Ishikawa (cell line): ENCODE data around the gene TNFAIP2.
A peak's percentile ranks its signal among the peaks of the same experiment; 100 is the strongest.

Experiments
- CEBPB ChIP-seq: IDR thresholded peaks from 2 replicates; pipeline ENCODE4 v1.6.1; 2012
- CREB1 ChIP-seq: IDR thresholded peaks from 2 replicates; pipeline ENCODE4 v1.6.1; 2012; ENCODE audit warnings: low read depth
- EGR1 ChIP-seq: IDR thresholded peaks from 2 replicates; pipeline ENCODE4 v1.6.1; 2012
- EP300 ChIP-seq: IDR thresholded peaks from 2 replicates; pipeline ENCODE4 v1.6.1; 2012; ENCODE audit warnings: borderline replicate concordance
- FOXM1 ChIP-seq: IDR thresholded peaks from 2 replicates; pipeline ENCODE4 v1.6.1; 2012; ENCODE audit warnings: low read depth, borderline replicate concordance
- NFIC ChIP-seq: IDR thresholded peaks from 2 replicates; pipeline ENCODE4 v1.6.1; 2012
- RAD21 ChIP-seq: IDR thresholded peaks from 2 replicates; pipeline ENCODE4 v1.6.1; 2012; ENCODE audit warnings: low read depth
- REST ChIP-seq: IDR thresholded peaks from 2 replicates; pipeline ENCODE4 v1.6.1; 2012; ENCODE audit warnings: low read depth, mild to moderate bottlenecking
- TAF1 ChIP-seq: IDR thresholded peaks from 2 replicates; pipeline ENCODE4 v1.6.1; 2012; ENCODE audit warnings: low read depth, mild to moderate bottlenecking
- TCF12 ChIP-seq: IDR thresholded peaks from 2 replicates; pipeline ENCODE4 v1.6.1; 2012; ENCODE audit warnings: low read depth
- TEAD4 ChIP-seq: IDR thresholded peaks from 2 replicates; pipeline ENCODE4 v1.6.1; 2012
- USF1 ChIP-seq: IDR thresholded peaks from 2 replicates; pipeline ENCODE4 v1.6.1; 2012
- YY1 ChIP-seq: IDR thresholded peaks from 2 replicates; pipeline ENCODE4 v1.6.1; 2012; ENCODE audit warnings: low read depth
- ZBTB7A ChIP-seq: IDR thresholded peaks from 2 replicates; pipeline ENCODE4 v1.6.1; 2012; ENCODE audit warnings: low read depth
- TF ChIP-seq, protein P1 (sequence below): IDR thresholded peaks from 2 replicates; pipeline ENCODE4 v1.6.1; 2012

TNFAIP2 gene

GRCh38 chr14:103110681-103111231, 12.5 kb upstream of the TNFAIP2 start:
- TF ChIP-seq NFIC (peak; percentile 17; the same call in 1 of the 2 replicates), FOXM1 (no peak), CREB1 (no peak), REST (no peak), TCF12 (peak; percentile 55; the same call in 1 of the 2 replicates), CEBPB (no peak), EP300 (0 out of 2 replicates have a peak, but pooled peaks have one; percentile 37), EGR1 (no peak), TAF1 (0 out of 2 replicates have a peak, but pooled peaks have one; percentile 22), RAD21 (no peak), USF1 (no peak), TEAD4 (peak; percentile 49; the same call in 1 of the 2 replicates), ZBTB7A (no peak), YY1 (no peak)
- TF ChIP-seq, protein P1, sequence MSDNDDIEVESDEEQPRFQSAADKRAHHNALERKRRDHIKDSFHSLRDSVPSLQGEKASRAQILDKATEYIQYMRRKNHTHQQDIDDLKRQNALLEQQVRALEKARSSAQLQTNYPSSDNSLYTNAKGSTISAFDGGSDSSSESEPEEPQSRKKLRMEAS = peak; percentile 59; the same call in 1 of the 2 replicates

DNA sequence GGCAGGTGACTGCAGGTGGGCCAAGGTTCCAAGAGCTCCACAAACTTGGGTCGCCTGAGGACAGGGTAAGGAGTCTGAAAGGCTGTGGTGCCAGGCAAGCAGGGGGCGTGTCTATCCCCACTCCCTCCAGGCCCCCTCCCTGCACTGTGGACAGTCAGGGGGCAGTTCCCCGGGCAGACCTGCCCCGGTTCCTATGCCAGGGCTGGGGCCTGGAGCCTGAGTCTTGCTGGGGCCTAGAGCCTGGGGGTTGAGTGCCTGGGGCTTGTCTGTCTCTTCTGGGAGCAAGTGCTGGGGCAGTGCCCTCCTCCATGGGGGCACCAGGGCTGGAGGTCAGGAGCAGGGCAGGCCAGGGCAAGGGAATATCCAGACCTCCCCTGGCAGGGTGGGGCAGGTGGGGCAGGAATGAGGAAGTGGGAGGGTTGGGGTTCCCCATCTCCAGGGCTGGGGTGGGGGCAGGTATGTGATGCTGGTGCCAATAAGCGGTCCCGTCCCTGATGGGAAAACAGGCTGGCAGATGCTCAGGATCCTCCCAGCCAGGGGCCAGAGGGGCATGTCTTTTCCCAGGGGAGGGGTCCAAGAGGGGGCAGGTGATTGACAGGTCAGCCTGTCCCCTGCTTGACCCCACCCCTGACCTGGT, 11.9 kb upstream of the TNFAIP2 start:
- TF ChIP-seq, protein P1 = no peak
- TF ChIP-seq EP300 = no peak
- TF ChIP-seq CEBPB = no peak
- TF ChIP-seq TCF12 = 0 out of 2 replicates have a peak, but pooled peaks have one; percentile 0
- no peak for TF ChIP-seq TAF1

DNA sequence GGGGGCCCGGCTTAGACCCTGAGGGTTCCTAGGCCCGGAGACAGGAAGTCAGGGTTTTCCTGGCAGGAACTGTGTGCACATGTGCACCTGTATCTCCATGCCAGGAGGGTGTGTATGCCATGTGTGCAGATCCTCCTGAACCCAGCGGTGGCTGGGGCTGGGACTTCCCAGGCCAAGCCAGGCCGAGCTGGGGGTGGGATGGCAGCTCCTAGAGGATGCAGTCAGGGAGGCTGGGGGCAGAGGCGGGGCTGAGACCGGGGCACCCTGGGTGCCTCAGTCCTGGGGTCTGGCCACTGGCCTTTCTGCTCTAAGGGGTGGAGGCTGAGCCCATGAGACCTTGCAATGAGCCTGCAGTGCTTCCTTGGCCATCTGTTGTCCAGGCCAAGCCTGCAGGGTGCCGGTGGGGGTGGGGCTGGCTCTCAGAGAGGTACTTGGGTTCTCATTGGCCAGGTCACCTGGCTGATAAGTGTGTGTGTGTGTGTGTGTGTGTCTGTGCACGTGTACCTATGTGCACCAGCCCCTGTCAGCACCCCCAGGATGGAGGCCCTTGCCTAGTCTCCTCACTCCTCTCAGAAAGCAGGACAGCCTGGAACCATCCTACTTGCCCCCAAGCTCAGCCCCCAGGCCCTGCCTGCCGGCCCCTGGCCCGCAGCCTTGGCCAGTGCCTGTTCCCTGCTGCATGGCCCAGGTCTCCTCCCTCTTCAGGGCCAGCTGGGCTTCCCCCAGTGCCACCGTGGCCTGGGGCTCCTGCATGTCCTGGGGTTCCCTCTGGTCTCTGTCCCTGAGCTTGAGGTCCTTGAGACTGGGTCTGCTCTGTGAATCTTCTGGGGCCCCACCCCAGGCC, 10.6 kb upstream of the TNFAIP2 start:
- TF ChIP-seq CREB1 (no peak), YY1 (no peak), ZBTB7A (no peak), REST (no peak), USF1 (no peak), FOXM1 (no peak), TAF1 (no peak), EGR1 (no peak), CEBPB (no peak)

DNA sequence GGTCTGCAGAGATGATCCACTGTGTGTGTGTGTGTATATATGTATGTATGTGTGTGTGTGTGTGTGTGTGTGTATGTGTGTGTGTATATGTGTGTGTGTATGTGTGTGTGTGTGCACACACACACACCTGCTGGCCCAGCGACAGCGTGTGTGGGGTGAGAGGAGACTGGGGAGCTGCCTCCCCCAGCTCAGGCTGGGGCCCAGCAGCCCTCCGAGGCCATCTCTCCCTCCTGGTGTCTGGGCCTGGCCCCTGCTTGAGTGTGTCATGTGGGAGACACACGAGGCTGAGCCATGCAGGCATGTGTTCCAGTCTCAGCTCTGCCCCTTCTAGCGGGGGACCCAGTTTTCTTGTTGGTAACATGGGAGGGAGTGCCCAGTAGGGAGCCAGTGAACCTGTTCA, 10.0 kb upstream of the TNFAIP2 start:
- TF ChIP-seq, protein P1 = no peak
- TF ChIP-seq NFIC (no peak), EGR1 (no peak), CREB1 (no peak), TCF12 (no peak), EP300 (no peak), YY1 (no peak), USF1 (no peak), CEBPB (no peak), RAD21 (no peak), ZBTB7A (no peak), TAF1 (no peak), FOXM1 (no peak), TEAD4 (no peak), REST (no peak)
